DOHH2 (cell line): ENCODE results near the gene TP53I11.

Experiments used
- H3F3A ChIP-seq: fragments of 200-600 bp; sonication (generic), shearing (Covaris generic); 2 replicates; pipeline ENCODE4 v1.6.0; 2016; ENCODE audit warnings: antibody characterized with exemption, mild to moderate bottlenecking; ENCODE audit not compliant: control insufficient read depth, insufficient read depth
- H3K27ac ChIP-seq: fragments of 200-600 bp; sonication (generic); 2 replicates; pipeline ENCODE4 v1.5.1; 2014; ENCODE audit warnings: low read depth, mild to moderate bottlenecking, low read length, moderate library complexity
- H3K27me3 ChIP-seq: fragments of 200-600 bp; sonication (generic); 2 replicates; pipeline ENCODE4 v1.6.1; 2014; ENCODE audit warnings: mild to moderate bottlenecking, low read length, mixed read lengths; ENCODE audit not compliant: control insufficient read depth
- H3K36me3 ChIP-seq: fragments of 200-600 bp; sonication (generic); 2 replicates; pipeline ENCODE4 v1.6.1; 2014; ENCODE audit warnings: mild to moderate bottlenecking, low read length, moderate library complexity, mixed read lengths; ENCODE audit not compliant: control insufficient read depth
- H3K4me1 ChIP-seq: fragments of 200-600 bp; sonication (generic); 2 replicates; pipeline ENCODE4 v1.6.1; 2014; ENCODE audit warnings: mild to moderate bottlenecking, low read length, mixed read lengths; ENCODE audit not compliant: control insufficient read depth
- H3K4me2 ChIP-seq: fragments of 200-600 bp; sonication (generic); 2 replicates; pipeline ENCODE4 v1.6.0; 2014; ENCODE audit warnings: mild to moderate bottlenecking, low read length, moderate library complexity
- H3K4me3 ChIP-seq: fragments of 200-600 bp; sonication (generic); 2 replicates; pipeline ENCODE4 v1.5.1; 2014; ENCODE audit warnings: mild to moderate bottlenecking, low read length, mixed read lengths
- H3K79me2 ChIP-seq: fragments of 200-600 bp; sonication (generic); 2 replicates; pipeline ENCODE4 v1.6.1; 2014; ENCODE audit warnings: mild to moderate bottlenecking, low read length, mixed read lengths; ENCODE audit not compliant: control insufficient read depth
- H3K9me2 ChIP-seq: fragments of 200-600 bp; sonication (generic); replicated peaks from 2 replicates; pipeline ENCODE4 v1.6.1; 2014; ENCODE audit warnings: mild to moderate bottlenecking, low read length, mixed read lengths; ENCODE audit not compliant: control insufficient read depth
- H3K9me3 ChIP-seq: fragments of 200-600 bp; sonication (generic); 2 replicates; pipeline ENCODE4 v1.6.1; 2014; ENCODE audit warnings: antibody characterized with exemption, low read length, mixed read lengths; ENCODE audit not compliant: control insufficient read depth, insufficient read depth
- H4K20me1 ChIP-seq: fragments of 200-600 bp; sonication (generic); 2 replicates; pipeline ENCODE4 v1.6.0; 2014; ENCODE audit warnings: low read depth, mild to moderate bottlenecking, antibody characterized with exemption, low read length, moderate library complexity; ENCODE audit not compliant: control insufficient read depth, insufficient read depth
- CTCF ChIP-seq: fragments of 200-600 bp; sonication (generic); IDR thresholded peaks from one replicate; pipeline ENCODE4 v1.5.1; 2014; ENCODE audit warnings: antibody characterized with exemption, mild to moderate bottlenecking, low read depth, low read length; ENCODE audit not compliant: poor library complexity, severe bottlenecking
- EZH2phosphoT487 ChIP-seq: fragments of 200-600 bp; sonication (generic); IDR thresholded peaks from 2 replicates; pipeline ENCODE4 v1.6.1; 2017; ENCODE audit warnings: borderline replicate concordance, mild to moderate bottlenecking, antibody characterized with exemption, low read length, moderate library complexity, mixed read lengths

TP53I11 gene

GRCh38 chr11:44982496-44983062 lies 31.9 kb upstream of the TP53I11 start:
- H3F3A ChIP-seq: no peaks in the 10 kb centered on the region
- H4K20me1 ChIP-seq: no peaks in the 10 kb centered on the region
- H3K27me3 ChIP-seq: peaks cover 25% of the 10 kb centered on the region
- no peaks in the 10 kb centered on the region for H3K9me3 ChIP-seq
- no peaks in the 10 kb centered on the region for H3K9me2 ChIP-seq
- H3K4me3 ChIP-seq: no peak overlapping the region
- H3K4me1 ChIP-seq: peaks cover 3% of the 10 kb centered on the region; the same call in 1 of the 2 replicates
- H3K36me3 ChIP-seq: no peaks in the 10 kb centered on the region
- TF ChIP-seq EZH2phosphoT487: no peak
- TF ChIP-seq CTCF: no peak
- H3K79me2 ChIP-seq: no peaks in the 10 kb centered on the region
- no peak overlapping the region for H3K27ac ChIP-seq
- H3K4me2 ChIP-seq: no peak overlapping the region

GRCh38 chr11:44980533-44981427 lies 30.1 kb upstream of the TP53I11 start:
- no peak for TF ChIP-seq CTCF
- no peak for TF ChIP-seq EZH2phosphoT487
- no peak overlapping the region for H3K27ac ChIP-seq
- H3F3A ChIP-seq: no peaks in the 10 kb centered on the region
- H3K36me3 ChIP-seq: no peaks in the 10 kb centered on the region
- no peaks in the 10 kb centered on the region for H3K79me2 ChIP-seq
- no peaks in the 10 kb centered on the region for H4K20me1 ChIP-seq
- H3K9me3 ChIP-seq: no peaks in the 10 kb centered on the region
- H3K9me2 ChIP-seq: no peaks in the 10 kb centered on the region
- no peak overlapping the region for H3K4me3 ChIP-seq
- peaks cover 20% of the 10 kb centered on the region for H3K27me3 ChIP-seq
- no peak overlapping the region for H3K4me2 ChIP-seq
- H3K4me1 ChIP-seq: peaks cover 3% of the 10 kb centered on the region; the same call in 1 of the 2 replicates

- no peak overlapping the region for H3K27ac ChIP-seq
- no peak for TF ChIP-seq EZH2phosphoT487
- no peak for TF ChIP-seq CTCF
Observed at GRCh38 chr11:44979543-44980399, 29.1 kb upstream of the TP53I11 start.

More at GRCh38 chr11:44979543-44980399, 29.1 kb upstream of the TP53I11 start:
- Histone ChIP-seq H3K27me3 (peaks cover 11% of the 10 kb centered on the region; the same call in 1 of the 2 replicates), H3K9me2 (no peaks in the 10 kb centered on the region), H3K36me3 (no peaks in the 10 kb centered on the region), H3K4me2 (no peak overlapping the region), H3K4me1 (peaks cover 3% of the 10 kb centered on the region; the same call in 1 of the 2 replicates), H3K9me3 (no peaks in the 10 kb centered on the region), H3F3A (no peaks in the 10 kb centered on the region), H3K4me3 (no peak overlapping the region), H3K79me2 (no peaks in the 10 kb centered on the region), H4K20me1 (no peaks in the 10 kb centered on the region)
